ENCODE data around the gene TCP11L2. TPM values are rescaled to one million over a fixed set of nuclear protein-coding genes. Genes with fewer than 3 reads are reported as not detected.

The TCP11L2 gene
- total and polyA plus RNA-seq, 2 of the 13 experiments (the other 11 are each of a cell fraction or from before 2014, with no cell fraction given), result 4.6 to 24.1 TPM

DNA sequence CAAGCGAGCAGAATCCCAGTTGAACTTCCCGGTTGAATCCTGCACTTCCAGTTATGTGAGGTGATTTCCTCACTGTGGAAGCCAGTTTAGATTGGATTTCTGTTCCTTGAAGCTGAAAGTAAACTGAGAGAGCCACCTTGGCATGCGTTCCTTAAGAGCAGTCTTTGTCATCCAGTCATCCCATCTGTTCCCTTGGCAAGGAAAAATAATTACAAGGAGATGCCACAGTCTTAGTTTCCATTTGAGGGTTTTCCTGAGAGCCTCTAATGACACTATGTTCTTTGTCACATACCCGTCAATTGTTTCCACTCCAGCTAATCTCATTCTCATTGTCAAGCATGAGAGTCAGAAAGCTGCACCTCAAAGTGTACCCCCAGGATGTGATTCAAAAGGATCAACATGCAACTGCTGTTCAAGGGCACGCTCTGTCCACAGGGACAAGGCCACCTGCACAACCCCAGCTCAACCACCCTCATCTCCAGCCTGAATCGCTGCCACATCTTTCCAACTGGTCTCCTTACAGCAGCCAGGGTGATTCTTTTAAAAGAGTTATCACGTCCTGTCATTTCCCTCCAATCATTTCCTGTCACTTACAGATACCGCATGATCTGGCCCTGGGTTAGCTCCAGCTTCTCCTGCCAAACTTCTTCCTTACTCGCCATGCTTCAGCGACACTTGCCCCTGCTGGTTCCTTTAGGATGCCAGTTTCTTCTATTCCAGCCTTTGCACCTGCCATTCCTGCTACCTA, 18.0 kb upstream of the TCP11L2 start:
- peak; percentile 61 for ATAC-seq
- peak overlapping the region; percentile 54 for H3K4me2 ChIP-seq (ENCODE audit: low read depth, low read length)
- peak overlapping the region; percentile 77 for H3K27ac ChIP-seq (ENCODE audit: extremely low read length, insufficient read depth, low read length)
- peaks cover 0 to 7% of the 10 kb centered on the region in 2 experiments; a peak in 2 of 5 replicates for H3K27me3 ChIP-seq (ENCODE audit: control insufficient read depth in 1 of 2, insufficient read depth in 2 of 2, low read length in 2 of 2)
- peaks cover 98% of the 10 kb centered on the region for H3K4me1 ChIP-seq (ENCODE audit: insufficient read depth, low read length)
- no peaks in the 10 kb centered on the region for H3K36me3 ChIP-seq (replicated peaks in 1 of 2; ENCODE audit: control insufficient read depth in 1 of 2, insufficient read depth in 2 of 2, low read length in 2 of 2)
- no peaks in the 10 kb centered on the region for H3K79me2 ChIP-seq (ENCODE audit: insufficient read depth, low read length)
- no peak overlapping the region for H2AFZ ChIP-seq (ENCODE audit: low read length)
- FAIRE-seq, result peak; percentile 65
- ChIA-PET POLR2A (interaction anchor here (0.9 to 2.8 kb wide), 7 partner anchors 10 to 146 kb away, joined by 3 to 10 read pairs (median 7); partner anchors contain the start of genes CKAP4, NUAK1 and POLR3B), CTCF (ENCODE audit: low intra/inter-chr PET ratio, low total read pairs) (interaction anchor here (4.5 kb wide), 1 partner anchor 58 kb away, joined by 40 read pairs; no protein-coding TSS in a partner anchor)
- no peaks in the 10 kb centered on the region for H4K20me1 ChIP-seq (ENCODE audit: insufficient read depth, low read length)
- in situ Hi-C loops (cut with HindIII; ENCODE audit: extremely low pct_ligation_motif_present, low pct_unique_long_range_greater_than_20kb), result loop anchor here (5.0 to 10.0 kb wide), 2 partner anchors 57 to 190 kb away; no protein-coding TSS in a partner anchor
- intact Hi-C loops (cut with micrococcal nuclease; ENCODE audit: unreplicated experiment), result no loop called here
- H3K4me3 ChIP-seq (replicated peaks in 1 of 3; ENCODE audit: insufficient read depth in 1 of 3, low read depth in 2 of 3, low read length in 3 of 3), result peak overlapping the region in 1 of 3 experiments; percentile 19; a peak in 1 of 6 replicates
- DNase-seq (ENCODE audit: low spot score), result peak; percentile 91
- WGBS (ENCODE audit: low lambda C conversion rate), result 38% methylated on average over 10 of the region's 10 CpGs
- H3K9ac ChIP-seq (ENCODE audit: insufficient read depth, low read depth, low read length), result peak overlapping the region; percentile 52
- H3K9me3 ChIP-seq (ENCODE audit: low read length), result no peaks in the 10 kb centered on the region
- no TSS peak for BruUV-seq (replicated peaks)
- TF ChIP-seq ZFX (CRISPR knock-in tag; IDR thresholded peaks at IDR 0.05; ENCODE audit: low read depth) (peak; percentile 41; the same call in 1 of the 2 replicates), CCAR2 (optimal IDR thresholded peaks at IDR 0.05; ENCODE audit: low read depth, low read length) (no peak), MIER2 (CRISPR knock-in tag; IDR thresholded peaks at IDR 0.05) (0 out of 2 replicates have a peak, but pooled peaks have one; percentile 42), ZNF354B (CRISPR knock-in tag; IDR thresholded peaks at IDR 0.05) (no peak), HCFC1 (IDR thresholded peaks at IDR 0.05; ENCODE audit: low read depth, low read length) (no peak), ZNF557 (CRISPR knock-in tag; IDR thresholded peaks at IDR 0.05) (no peak), RARA (CRISPR knock-in tag; IDR thresholded peaks at IDR 0.05) (peak; percentile 97), AGO1 (IDR thresholded peaks at IDR 0.05; ENCODE audit: low read depth, low read length, poor library complexity, severe bottlenecking) (no peak), CENPX (CRISPR knock-in tag; IDR thresholded peaks at IDR 0.05) (no peak), ZNF780A (CRISPR knock-in tag; IDR thresholded peaks at IDR 0.05) (no peak), ZBTB21 (CRISPR knock-in tag; IDR thresholded peaks at IDR 0.05) (peak; percentile 49; the same call in 1 of the 2 replicates), SALL2 (CRISPR knock-in tag; IDR thresholded peaks at IDR 0.05) (peak; percentile 45; the same call in 1 of the 2 replicates), KAT7 (CRISPR knock-in tag; IDR thresholded peaks at IDR 0.05; ENCODE audit: borderline replicate concordance) (no peak), REL (CRISPR knock-in tag; conservative IDR thresholded peaks at IDR 0.05) (no peak), HNF4G (IDR thresholded peaks at IDR 0.05; ENCODE audit: borderline replicate concordance, low read depth, low read length) (peak; percentile 37; the same call in 1 of the 2 replicates), HNF4G (CRISPR knock-in tag; IDR thresholded peaks at IDR 0.05; ENCODE audit: borderline replicate concordance, low read depth) (no peak; the same call in 1 of the 2 replicates), RBM39 (IDR thresholded peaks at IDR 0.05; ENCODE audit: low read depth, low read length, poor library complexity, severe bottlenecking) (no peak)
- TF ChIP-seq, protein P1, sequence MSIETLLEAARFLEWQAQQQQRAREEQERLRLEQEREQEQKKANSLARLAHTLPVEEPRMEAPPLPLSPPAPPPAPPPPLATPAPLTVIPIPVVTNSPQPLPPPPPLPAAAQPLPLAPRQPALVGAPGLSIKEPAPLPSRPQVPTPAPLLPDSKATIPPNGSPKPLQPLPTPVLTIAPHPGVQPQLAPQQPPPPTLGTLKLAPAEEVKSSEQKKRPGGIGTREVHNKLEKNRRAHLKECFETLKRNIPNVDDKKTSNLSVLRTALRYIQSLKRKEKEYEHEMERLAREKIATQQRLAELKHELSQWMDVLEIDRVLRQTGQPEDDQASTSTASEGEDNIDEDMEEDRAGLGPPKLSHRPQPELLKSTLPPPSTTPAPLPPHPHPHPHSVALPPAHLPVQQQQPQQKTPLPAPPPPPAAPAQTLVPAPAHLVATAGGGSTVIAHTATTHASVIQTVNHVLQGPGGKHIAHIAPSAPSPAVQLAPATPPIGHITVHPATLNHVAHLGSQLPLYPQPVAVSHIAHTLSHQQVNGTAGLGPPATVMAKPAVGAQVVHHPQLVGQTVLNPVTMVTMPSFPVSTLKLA (IDR thresholded peaks at IDR 0.05), result no peak; the same call in 1 of the 2 replicates
- TF ChIP-seq, protein P2, sequence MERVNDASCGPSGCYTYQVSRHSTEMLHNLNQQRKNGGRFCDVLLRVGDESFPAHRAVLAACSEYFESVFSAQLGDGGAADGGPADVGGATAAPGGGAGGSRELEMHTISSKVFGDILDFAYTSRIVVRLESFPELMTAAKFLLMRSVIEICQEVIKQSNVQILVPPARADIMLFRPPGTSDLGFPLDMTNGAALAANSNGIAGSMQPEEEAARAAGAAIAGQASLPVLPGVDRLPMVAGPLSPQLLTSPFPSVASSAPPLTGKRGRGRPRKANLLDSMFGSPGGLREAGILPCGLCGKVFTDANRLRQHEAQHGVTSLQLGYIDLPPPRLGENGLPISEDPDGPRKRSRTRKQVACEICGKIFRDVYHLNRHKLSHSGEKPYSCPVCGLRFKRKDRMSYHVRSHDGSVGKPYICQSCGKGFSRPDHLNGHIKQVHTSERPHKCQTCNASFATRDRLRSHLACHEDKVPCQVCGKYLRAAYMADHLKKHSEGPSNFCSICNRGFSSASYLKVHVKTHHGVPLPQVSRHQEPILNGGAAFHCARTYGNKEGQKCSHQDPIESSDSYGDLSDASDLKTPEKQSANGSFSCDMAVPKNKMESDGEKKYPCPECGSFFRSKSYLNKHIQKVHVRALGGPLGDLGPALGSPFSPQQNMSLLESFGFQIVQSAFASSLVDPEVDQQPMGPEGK (CRISPR knock-in tag; IDR thresholded peaks at IDR 0.05), result peak; percentile 81
- TF ChIP-seq, protein P3, sequence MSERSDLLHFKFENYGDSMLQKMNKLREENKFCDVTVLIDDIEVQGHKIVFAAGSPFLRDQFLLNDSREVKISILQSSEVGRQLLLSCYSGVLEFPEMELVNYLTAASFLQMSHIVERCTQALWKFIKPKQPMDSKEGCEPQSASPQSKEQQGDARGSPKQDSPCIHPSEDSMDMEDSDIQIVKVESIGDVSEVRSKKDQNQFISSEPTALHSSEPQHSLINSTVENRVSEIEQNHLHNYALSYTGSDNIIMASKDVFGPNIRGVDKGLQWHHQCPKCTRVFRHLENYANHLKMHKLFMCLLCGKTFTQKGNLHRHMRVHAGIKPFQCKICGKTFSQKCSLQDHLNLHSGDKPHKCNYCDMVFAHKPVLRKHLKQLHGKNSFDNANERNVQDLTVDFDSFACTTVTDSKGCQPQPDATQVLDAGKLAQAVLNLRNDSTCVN (CRISPR knock-in tag; IDR thresholded peaks at IDR 0.05; ENCODE audit: borderline replicate concordance), result peak; percentile 91
